ENCODE measurements around the gene SCTR. TPM values are rescaled to one million over a fixed set of nuclear protein-coding genes. Genes with fewer than 3 reads are reported as not detected.

SCTR gene
- not detected for polyA plus RNA-seq (2012; ENCODE audit: insufficient read depth, insufficient read length, low read depth)

GRCh38 chr2:119523952-119524694, at the start of gene SCTR:
TSS of gene SCTR (minus strand) at chr2:119524483. CDS start at chr2:119524226, 257 bp downstream.
- DNase-seq: no peak
- Histone ChIP-seq H3K9me3 (no peaks in the 10 kb centered on the region), H3K4me1 (no peaks in the 10 kb centered on the region), H3K27me3 (peaks cover 14% of the 10 kb centered on the region), H3K36me3 (no peaks in the 10 kb centered on the region), H3K4me3 (ENCODE audit: low read depth, low read length) (no peak within 1 kb of the TSS)
- TF ChIP-seq CTCF (IDR thresholded peaks at IDR 0.05; ENCODE audit: low read depth, low read length): no peak

- TF ChIP-seq CTCF (IDR thresholded peaks at IDR 0.05; ENCODE audit: low read depth, low read length): no peak
- Histone ChIP-seq H3K4me3 (ENCODE audit: low read depth, low read length) (no peak overlapping the region), H3K9me3 (no peaks in the 10 kb centered on the region), H3K4me1 (no peaks in the 10 kb centered on the region), H3K27me3 (no peaks in the 10 kb centered on the region), H3K36me3 (no peaks in the 10 kb centered on the region)
- DNase-seq: no peak
Observed at GRCh38 chr2:119567292-119567691, 43.0 kb upstream of the SCTR start.

GRCh38 chr2:119565481-119565880, 41.2 kb upstream of the SCTR start:
- Histone ChIP-seq H3K4me1 (no peaks in the 10 kb centered on the region), H3K36me3 (no peaks in the 10 kb centered on the region), H3K4me3 (ENCODE audit: low read depth, low read length) (no peak overlapping the region), H3K27me3 (no peaks in the 10 kb centered on the region), H3K9me3 (no peaks in the 10 kb centered on the region)
- no peak for TF ChIP-seq CTCF (IDR thresholded peaks at IDR 0.05; ENCODE audit: low read depth, low read length)
- DNase-seq: no peak

- TF ChIP-seq CTCF (IDR thresholded peaks at IDR 0.05; ENCODE audit: low read depth, low read length): no peak
- no peak for DNase-seq
- no peaks in the 10 kb centered on the region for H3K27me3 ChIP-seq
- H3K9me3 ChIP-seq: no peaks in the 10 kb centered on the region
- H3K4me1 ChIP-seq: peaks cover 5% of the 10 kb centered on the region; the same call in 1 of the 2 replicates
- no peak overlapping the region for H3K4me3 ChIP-seq (ENCODE audit: low read depth, low read length)
- H3K36me3 ChIP-seq: no peaks in the 10 kb centered on the region
Observed at GRCh38 chr2:119553687-119554344, 29.5 kb upstream of the SCTR start.

GRCh38 chr2:119552902-119553301, 28.6 kb upstream of the SCTR start:
- TF ChIP-seq CTCF (IDR thresholded peaks at IDR 0.05; ENCODE audit: low read depth, low read length): no peak
- H3K9me3 ChIP-seq: no peaks in the 10 kb centered on the region
- no peak for DNase-seq
- peaks cover 5% of the 10 kb centered on the region; the same call in 1 of the 2 replicates for H3K4me1 ChIP-seq
- no peaks in the 10 kb centered on the region for H3K36me3 ChIP-seq
- H3K27me3 ChIP-seq: no peaks in the 10 kb centered on the region
- no peak overlapping the region for H3K4me3 ChIP-seq (ENCODE audit: low read depth, low read length)

- H3K9me3 ChIP-seq: no peaks in the 10 kb centered on the region
- H3K4me3 ChIP-seq (ENCODE audit: low read depth, low read length): no peak overlapping the region
- peaks cover 5% of the 10 kb centered on the region for H3K4me1 ChIP-seq
- no peaks in the 10 kb centered on the region for H3K36me3 ChIP-seq
- DNase-seq: no peak
- TF ChIP-seq CTCF (IDR thresholded peaks at IDR 0.05; ENCODE audit: low read depth, low read length): no peak
- no peaks in the 10 kb centered on the region for H3K27me3 ChIP-seq
Observed at GRCh38 chr2:119550856-119551255, 26.6 kb upstream of the SCTR start.
